HTR-8/SVneo (cell line): ENCODE results near the gene ANAPC2.

Source experiments
- DNase-seq: peaks from one replicate; pipeline ENCODE4 v3.0.0; 2011; ENCODE audit warnings: low spot score, mixed read lengths; ENCODE audit not compliant: insufficient read length
- FAIRE-seq: peaks from 2 replicates; lab custom pipeline; 2011; peaks lifted over from hg19 to GRCh38; lab: Jason Lieb, UNC

ANAPC2 gene

DNA sequence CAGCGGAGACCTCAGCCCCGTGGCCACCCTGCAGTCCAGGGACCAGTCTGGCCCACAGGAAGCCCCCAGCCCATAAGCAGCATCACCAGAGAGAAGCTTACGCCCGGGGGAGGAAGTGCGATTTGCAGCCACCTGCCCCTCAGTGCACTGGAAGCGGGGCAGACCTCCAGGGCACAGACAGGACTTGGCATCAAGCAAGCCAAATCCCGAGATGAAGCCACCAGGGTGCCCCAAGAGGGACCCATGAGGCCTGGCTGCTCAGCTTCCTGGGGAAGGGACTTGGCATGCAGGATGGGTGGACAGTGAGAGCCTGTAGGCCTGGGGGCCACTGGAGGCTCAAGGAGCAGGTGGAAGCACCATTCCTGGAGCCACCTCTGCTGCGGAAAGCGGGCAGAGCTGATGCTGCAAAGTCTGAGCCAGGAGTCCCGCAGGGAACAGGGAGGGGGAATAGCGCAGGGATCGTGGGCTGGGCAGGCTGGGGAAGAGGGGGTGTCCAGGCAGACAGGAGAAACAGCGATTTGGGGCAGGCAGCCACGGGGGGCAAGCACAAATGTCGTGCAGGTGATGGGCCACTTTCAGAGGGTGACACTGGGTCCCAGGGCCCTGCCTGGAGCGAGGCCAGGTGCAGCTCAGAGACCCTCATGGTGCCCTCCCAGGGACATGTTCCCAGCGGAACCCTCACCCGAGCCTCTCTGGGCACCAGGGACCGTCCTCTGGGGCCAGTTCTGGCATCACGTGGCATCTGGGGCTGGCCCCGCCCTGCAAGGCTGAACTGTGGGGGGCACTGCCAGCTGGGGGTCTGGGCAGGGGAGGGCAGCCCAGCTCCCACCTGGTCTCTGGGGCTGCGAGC is 21.8 kb downstream of the ANAPC2 start:
- FAIRE-seq (no peak), DNase-seq (no peak)

DNA sequence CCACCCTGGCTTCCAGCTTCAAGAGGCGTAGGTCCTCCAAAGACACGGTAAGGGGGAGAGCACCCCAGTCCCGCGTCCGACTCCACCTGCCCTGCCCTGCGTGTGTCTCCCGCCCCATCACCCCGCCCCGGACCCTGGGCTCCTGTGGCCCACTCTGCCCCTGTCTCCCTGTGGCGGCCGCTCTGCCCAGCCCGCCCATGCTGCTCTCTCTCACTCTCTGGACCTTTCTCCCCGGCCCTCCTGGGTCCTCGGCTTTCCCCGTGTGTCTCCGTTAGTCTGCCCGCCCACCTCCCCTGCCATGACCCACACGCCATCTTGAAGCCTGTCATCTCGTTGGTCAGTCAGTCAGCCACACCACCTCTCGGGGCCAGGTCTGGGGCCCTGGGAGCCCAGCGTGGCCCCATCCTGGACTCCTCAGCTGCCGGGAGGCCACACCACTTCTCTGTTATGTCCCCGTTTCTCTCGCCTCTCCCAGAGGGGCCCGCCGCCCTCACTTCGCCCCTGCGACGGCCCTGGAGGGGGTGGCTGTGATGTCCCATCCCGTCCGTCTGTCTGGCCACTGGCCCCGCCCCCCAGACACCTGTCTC is 23.0 kb downstream of the ANAPC2 start:
- DNase-seq, result no peak
- no peak for FAIRE-seq

- no peak for FAIRE-seq
Observed at GRCh38 chr9:137164370-137165249, 23.8 kb downstream of the ANAPC2 start.

DNA sequence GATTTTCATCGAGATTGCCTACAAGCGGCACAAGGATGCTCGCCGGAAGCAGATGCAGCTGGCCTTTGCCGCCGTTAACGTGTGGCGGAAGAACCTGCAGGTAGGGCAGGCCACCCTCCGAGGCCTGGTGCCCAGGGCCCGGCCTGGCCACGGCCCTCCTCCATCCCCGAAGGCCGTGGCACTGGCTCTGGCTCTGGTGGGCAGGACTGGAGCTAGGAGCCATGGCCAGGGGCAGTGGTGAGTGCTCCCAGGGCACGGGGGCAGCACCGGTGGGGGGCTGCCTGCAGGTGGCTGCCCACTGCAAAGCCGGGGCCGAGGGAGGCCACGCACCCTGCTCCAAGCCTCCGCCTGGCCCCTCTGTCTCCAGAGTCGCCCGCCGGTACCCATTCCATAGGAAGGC is 24.6 kb downstream of the ANAPC2 start:
- no peak for FAIRE-seq

More at GRCh38 chr9:137164370-137165249, 23.8 kb downstream of the ANAPC2 start:
- no peak for DNase-seq

GRCh38 chr9:137163365-137163715 is 25.0 kb downstream of the ANAPC2 start:
- DNase-seq (no peak), FAIRE-seq (no peak)

More for the DNA sequence above, 24.6 kb downstream of the ANAPC2 start:
- DNase-seq, result no peak

- DNase-seq (no peak), FAIRE-seq (no peak)
Observed at GRCh38 chr9:137162505-137163364, 25.6 kb downstream of the ANAPC2 start.

GRCh38 chr9:137161558-137162486 is 26.5 kb downstream of the ANAPC2 start:
- FAIRE-seq (no peak), DNase-seq (no peak)

DNA sequence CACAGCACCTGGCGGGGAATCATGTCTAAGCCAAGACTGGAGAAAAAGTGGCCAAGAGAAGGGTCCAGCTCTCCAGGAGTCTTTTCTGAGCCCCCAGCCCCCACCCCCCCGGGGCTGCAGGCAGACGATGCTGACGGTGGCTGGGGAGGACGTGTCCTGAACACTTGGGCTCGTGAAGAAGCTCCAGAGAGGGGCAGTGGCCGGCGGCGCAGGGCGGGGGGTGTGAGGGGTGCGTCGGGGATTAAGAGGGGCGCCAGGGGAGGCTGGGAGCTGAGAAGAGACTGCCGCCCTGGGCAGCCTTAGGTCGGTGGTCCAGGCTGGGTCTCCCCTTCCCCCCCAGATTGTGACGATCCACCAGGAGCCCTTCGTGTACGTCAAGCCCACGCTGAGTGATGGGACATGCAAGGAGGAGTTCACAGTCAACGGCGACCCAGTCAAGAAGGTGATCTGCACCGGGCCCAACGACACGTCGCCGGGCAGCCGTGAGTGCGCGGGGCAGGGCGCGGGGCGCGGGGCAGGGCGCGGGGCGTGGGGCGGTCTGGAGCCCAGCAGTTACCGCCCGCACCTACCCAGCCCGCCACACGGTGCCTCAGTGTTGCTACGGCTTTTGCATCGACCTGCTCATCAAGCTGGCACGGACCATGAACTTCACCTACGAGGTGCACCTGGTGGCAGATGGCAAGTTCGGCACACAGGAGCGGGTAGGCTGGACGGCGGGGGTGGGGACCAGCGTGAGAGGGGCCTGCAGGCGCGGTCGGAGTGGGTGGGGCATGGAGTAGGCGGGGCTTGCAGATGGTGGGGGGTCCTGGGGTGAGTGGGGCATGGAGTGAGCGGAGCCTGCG is 27.4 kb downstream of the ANAPC2 start:
- no peak for DNase-seq
- FAIRE-seq, result no peak

- DNase-seq (no peak), FAIRE-seq (no peak)
Observed at GRCh38 chr9:137160054-137160425, 28.3 kb downstream of the ANAPC2 start.

GRCh38 chr9:137159105-137160053 is 29.0 kb downstream of the ANAPC2 start:
- DNase-seq, result no peak
- no peak for FAIRE-seq

- DNase-seq (no peak), FAIRE-seq (no peak)
Observed at GRCh38 chr9:137158625-137159024, 29.7 kb downstream of the ANAPC2 start.

- FAIRE-seq (peak; percentile 16), DNase-seq (no peak)
Observed at GRCh38 chr9:137157618-137158415, 30.5 kb downstream of the ANAPC2 start.

DNA sequence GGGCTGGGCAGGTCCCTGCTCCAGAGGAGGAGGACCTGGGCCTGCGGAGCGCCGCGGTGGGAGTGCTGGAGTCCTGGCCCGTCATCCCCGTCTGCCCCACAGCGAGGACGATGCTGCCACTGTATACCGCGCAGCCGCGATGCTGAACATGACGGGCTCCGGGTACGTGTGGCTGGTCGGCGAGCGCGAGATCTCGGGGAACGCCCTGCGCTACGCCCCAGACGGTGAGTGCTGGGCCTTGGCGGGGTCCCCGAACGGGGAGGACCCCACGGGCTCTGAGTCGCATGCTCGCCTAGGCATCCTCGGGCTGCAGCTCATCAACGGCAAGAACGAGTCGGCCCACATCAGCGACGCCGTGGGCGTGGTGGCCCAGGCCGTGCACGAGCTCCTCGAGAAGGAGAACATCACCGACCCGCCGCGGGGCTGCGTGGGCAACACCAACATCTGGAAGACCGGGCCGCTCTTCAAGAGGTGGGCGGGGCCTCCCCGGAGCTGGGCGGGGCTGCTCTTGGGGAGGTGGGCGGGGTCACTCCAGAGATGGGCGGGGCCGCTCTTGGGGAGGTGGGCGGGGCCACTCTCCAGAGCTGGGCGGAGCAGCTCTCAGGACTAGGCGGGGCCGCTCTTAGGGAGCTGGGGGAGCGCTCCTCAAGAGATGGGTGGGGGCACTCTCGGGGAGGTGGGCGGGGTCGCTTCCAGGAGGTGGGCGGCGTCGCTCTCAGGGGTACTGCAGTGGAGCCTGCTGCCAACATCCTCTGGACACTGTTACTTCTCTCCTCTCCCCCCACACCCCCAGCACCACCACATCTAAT is 31.6 kb downstream of the ANAPC2 start:
- no peak for FAIRE-seq

GRCh38 chr9:137152844-137153405 is 35.4 kb downstream of the ANAPC2 start:
- FAIRE-seq (peak; percentile 89), DNase-seq (no peak)

More for the DNA sequence above, 31.6 kb downstream of the ANAPC2 start:
- no peak for DNase-seq
